Right lobe of liver (tissue), 6 donors: ENCODE measurements around the gene HS3ST1. TPM values are rescaled to one million over a fixed set of nuclear protein-coding genes. Genes with fewer than 3 reads are reported as not detected.

Source experiments
- ATAC-seq, 4 donors: fragments of 200-7000 bp; cut with Tn5 transposase; one replicate each; pipeline ENCODE4 v1.9.1; 2020; ENCODE audit warnings: mild to moderate bottlenecking in 4 of 4, moderate library complexity in 4 of 4
- DNase-seq, 3 donors: peaks; one replicate each; pipeline ENCODE4 v3.0.0-alpha.2; 2020
- H3K27ac ChIP-seq, 3 donors: fragments of 200-600 bp; one replicate each; pipeline ENCODE4 v1.8.0; 2022
- H3K27me3 ChIP-seq, 2 donors: fragments of 200-600 bp; one replicate each; pipeline ENCODE4 v1.8.0; 2022
- H3K36me3 ChIP-seq, 4 donors: fragments of 200-600 bp; sonication (generic) in 1 of 4; one replicate each; pipeline versions ENCODE4 v1.5.1 to v1.8.0; 2017 to 2022; ENCODE audit warnings: control low read depth in 1 of 4
- H3K4me1 ChIP-seq, 4 donors: fragments of 200-600 bp; sonication (generic) in 1 of 4; one replicate each; pipeline versions ENCODE4 v1.5.1 to v1.8.0; 2017 to 2022; ENCODE audit warnings: control low read depth in 1 of 4
- H3K4me3 ChIP-seq, 3 donors: fragments of 200-600 bp; one replicate each; pipeline ENCODE4 v1.8.0; 2022
- H3K9me3 ChIP-seq, 4 donors: fragments of 200-600 bp; sonication (generic) in 1 of 4; one replicate each; pipeline versions ENCODE4 v1.5.1 to v1.8.0; 2017 to 2022; ENCODE audit warnings: control low read depth in 1 of 4
- POLR2A ChIP-seq: fragments of 450-650 bp; IDR thresholded peaks from one replicate; pipeline ENCODE4 v1.6.1; 2017; ENCODE audit warnings: antibody characterized with exemption, mild to moderate bottlenecking
- WGBS: methylation state at CpG from one replicate; pipeline ENCODE4 v1.1.6; 2018; ENCODE audit warnings: low coverage, low lambda C conversion rate; ENCODE audit not compliant: insufficient coverage; ENCODE audit errors: missing lambda C conversion rate; 5-methylcytosine and 5-hydroxymethylcytosine counted together
- intact Hi-C, 2 donors: fragments of 100-400 bp; cut with DNase I; formaldehyde crosslinking; loops; one replicate each; pipeline versions ENCODE4 v1.11.2 to v1.14.1; 2022
- total RNA-seq, 6 experiments: library from RNA; depleted of rRNA in 2 of 6; stranded (reverse); fragments of >200 nt in 2 of 6; fragmentation: NEBNext Ultra II Directional in 3 of 6; extraction: Animal tissue kit (Norgen Biotek cat#: 25700) in 3 of 6; gene quantifications; one replicate each; pipeline versions ENCODE4 v1.1.0 to v1.2.4, GENCODE V29; 2016 to 2023
- TF ChIP-seq, protein P1 (sequence below), 4 donors: fragments of 200-600 bp in 3 of 4; fragments of 450-650 bp in 1 of 4; IDR thresholded peaks; one replicate each; pipeline versions ENCODE4 v1.5.1 to v1.8.0; 2016 to 2022; ENCODE audit warnings: antibody characterized with exemption in 4 of 4, mild to moderate bottlenecking in 2 of 4
- donor health status: DM: no; HTN: yes; CAD: no.
- donor health status: DM: no; HTN: no; CAD: no.
- donor health status: DM: no; HTN: no; CAD: no.
- donor health status: DM: no; HTN: yes; CAD: no.
- donor health status: DM: no; HTN: yes; CAD: no.

Gene HS3ST1
- total RNA-seq, 6 experiments from 2014 or later: 0.11 to 1.2 (median 0.25) TPM

DNA sequence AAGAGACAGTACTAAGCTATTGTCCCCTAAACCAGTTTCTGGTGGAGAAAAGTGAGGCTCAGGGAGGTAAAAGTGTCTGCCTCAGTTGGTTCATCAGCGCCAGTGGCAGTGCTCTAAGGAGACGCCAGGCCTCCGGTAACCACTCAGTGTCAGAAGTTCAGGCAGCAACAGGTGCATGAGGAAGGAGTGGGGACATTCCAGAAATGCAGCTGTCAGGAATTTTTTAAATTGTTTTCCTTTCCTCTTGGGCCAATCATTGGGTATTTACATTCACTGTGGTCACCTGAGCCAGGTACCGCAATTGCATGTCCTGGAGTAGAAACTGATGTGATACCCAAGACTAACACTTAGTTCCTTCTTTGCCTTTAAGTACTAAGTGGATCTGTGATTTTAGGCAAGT, 40.2 kb upstream of the HS3ST1 start:
- 33% methylated on average over 3 of the region's 4 CpGs for WGBS
- Histone ChIP-seq H3K4me1 (no peaks in the 10 kb centered on the region), H3K27ac (no peak overlapping the region), H3K9me3 (no peaks in the 10 kb centered on the region), H3K4me3 (no peak overlapping the region), H3K36me3 (no peaks in the 10 kb centered on the region), H3K27me3 (no peaks in the 10 kb centered on the region)
- DNase-seq (no peak), ATAC-seq (no peak)
- TF ChIP-seq POLR2A: no peak
- TF ChIP-seq, protein P1, sequence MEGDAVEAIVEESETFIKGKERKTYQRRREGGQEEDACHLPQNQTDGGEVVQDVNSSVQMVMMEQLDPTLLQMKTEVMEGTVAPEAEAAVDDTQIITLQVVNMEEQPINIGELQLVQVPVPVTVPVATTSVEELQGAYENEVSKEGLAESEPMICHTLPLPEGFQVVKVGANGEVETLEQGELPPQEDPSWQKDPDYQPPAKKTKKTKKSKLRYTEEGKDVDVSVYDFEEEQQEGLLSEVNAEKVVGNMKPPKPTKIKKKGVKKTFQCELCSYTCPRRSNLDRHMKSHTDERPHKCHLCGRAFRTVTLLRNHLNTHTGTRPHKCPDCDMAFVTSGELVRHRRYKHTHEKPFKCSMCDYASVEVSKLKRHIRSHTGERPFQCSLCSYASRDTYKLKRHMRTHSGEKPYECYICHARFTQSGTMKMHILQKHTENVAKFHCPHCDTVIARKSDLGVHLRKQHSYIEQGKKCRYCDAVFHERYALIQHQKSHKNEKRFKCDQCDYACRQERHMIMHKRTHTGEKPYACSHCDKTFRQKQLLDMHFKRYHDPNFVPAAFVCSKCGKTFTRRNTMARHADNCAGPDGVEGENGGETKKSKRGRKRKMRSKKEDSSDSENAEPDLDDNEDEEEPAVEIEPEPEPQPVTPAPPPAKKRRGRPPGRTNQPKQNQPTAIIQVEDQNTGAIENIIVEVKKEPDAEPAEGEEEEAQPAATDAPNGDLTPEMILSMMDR (IDR thresholded peaks at IDR 0.05): no peak
- intact Hi-C loops: no loop called here

DNA sequence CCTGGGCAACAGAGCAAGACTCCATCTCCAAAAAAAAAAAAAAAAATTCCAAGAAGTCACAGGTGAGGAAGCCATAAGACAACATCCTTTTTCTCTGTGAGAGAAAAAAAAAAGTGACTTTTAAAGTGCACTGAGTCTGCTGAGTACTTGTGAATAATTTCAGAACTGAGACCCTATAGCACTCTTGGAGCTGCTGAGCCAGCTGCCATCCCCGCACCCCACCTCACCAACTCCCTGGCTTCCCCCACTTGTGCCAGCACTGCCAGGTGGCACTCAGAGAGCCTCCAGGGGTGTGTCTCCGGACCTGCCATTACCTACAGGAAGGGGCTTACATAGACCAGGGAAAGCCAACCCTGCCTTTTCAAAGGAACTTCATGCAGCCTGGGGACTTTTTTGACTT, 39.2 kb upstream of the HS3ST1 start:
- intact Hi-C loops: no loop called here

GRCh38 chr4:11463707-11464106, 35.0 kb upstream of the HS3ST1 start:
- no peak overlapping the region for H3K4me3 ChIP-seq
- ATAC-seq (no peak), DNase-seq (no peak)
- no peaks in the 10 kb centered on the region for H3K36me3 ChIP-seq
- no peak overlapping the region for H3K27ac ChIP-seq
- WGBS: 43% methylated on average over 1 of the region's 1 CpG
- intact Hi-C loops: no loop called here
- H3K4me1 ChIP-seq: no peaks in the 10 kb centered on the region
- H3K9me3 ChIP-seq: no peaks in the 10 kb centered on the region
- no peaks in the 10 kb centered on the region for H3K27me3 ChIP-seq
- no peak for TF ChIP-seq POLR2A
- TF ChIP-seq, protein P1 (IDR thresholded peaks at IDR 0.05): no peak

More for the DNA sequence above, 39.2 kb upstream of the HS3ST1 start:
- H3K27me3 ChIP-seq: no peaks in the 10 kb centered on the region
- no peaks in the 10 kb centered on the region for H3K36me3 ChIP-seq
- no peak overlapping the region for H3K4me3 ChIP-seq
- H3K9me3 ChIP-seq: no peaks in the 10 kb centered on the region
- no peak for ATAC-seq
- WGBS: 43% methylated on average over 2 of the region's 2 CpGs
- H3K27ac ChIP-seq: no peak overlapping the region
- H3K4me1 ChIP-seq: no peaks in the 10 kb centered on the region
- no peak for DNase-seq
- TF ChIP-seq, protein P1 (IDR thresholded peaks at IDR 0.05): no peak
- no peak for TF ChIP-seq POLR2A

DNA sequence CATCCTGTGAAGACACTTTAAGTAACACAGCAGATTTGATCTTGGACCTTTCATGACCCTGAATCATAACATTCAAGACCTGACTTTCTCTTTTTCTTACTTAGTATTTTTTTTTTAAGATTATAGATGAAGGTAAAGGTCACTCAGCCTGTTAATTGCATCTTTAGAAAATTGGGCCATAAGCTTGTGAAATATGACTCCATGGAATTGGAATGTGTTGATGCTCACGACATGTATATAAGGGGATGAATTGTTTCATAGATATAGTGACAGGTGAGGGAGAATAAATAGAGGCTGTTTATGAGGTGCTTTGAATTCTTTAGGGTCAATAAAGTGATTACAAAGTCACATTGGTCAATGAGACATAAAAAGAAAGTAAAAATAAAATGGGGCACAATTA, 27.7 kb upstream of the HS3ST1 start:
- H3K4me3 ChIP-seq: no peak overlapping the region
- H3K4me1 ChIP-seq: no peaks in the 10 kb centered on the region
- H3K36me3 ChIP-seq: no peaks in the 10 kb centered on the region
- WGBS: 50% methylated on average over 1 of the region's 1 CpG
- DNase-seq: no peak
- no peak for ATAC-seq
- TF ChIP-seq, protein P1 (IDR thresholded peaks at IDR 0.05): no peak
- TF ChIP-seq POLR2A: no peak
- H3K27me3 ChIP-seq: no peaks in the 10 kb centered on the region
- intact Hi-C loops: no loop called here
- H3K27ac ChIP-seq: no peak overlapping the region
- H3K9me3 ChIP-seq: no peaks in the 10 kb centered on the region
